ENCODE data around the gene MRRF.
"Not testable (repeated sequence)": the region's sequence is repeated elsewhere in the genome, so short reads cannot be mapped to it uniquely, and the experiment has no call there.

Gene MRRF

DNA sequence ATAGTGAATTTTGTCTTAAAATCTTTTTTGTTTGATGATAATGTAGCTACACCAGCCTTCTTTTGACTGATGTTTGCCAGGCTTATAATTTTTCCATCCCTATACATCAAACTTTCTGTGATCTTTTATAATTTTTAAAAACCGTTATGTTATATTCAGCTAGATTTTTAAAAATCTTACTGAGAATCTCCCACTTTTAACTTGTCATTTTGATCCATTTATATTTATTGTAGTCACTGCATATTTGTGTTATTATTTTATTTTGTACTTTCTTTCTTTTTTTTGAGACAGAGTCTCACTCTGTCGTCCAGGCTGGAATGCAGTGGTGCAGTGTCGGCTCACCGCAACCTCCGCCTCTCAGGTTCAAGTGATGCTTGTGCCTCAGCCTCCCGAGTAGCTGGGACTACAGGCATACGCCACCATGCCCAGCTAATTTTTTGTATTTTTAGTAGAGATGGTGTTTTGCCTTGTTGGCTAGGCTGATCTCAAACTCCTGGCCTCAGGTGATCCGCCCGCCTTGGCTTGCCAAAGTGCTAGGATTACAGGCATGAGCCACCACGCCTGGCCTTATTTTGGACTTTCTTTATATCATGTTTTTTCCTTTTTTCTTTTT is 12.7 kb downstream of the MRRF start:
- DNase-seq: no peak

DNA sequence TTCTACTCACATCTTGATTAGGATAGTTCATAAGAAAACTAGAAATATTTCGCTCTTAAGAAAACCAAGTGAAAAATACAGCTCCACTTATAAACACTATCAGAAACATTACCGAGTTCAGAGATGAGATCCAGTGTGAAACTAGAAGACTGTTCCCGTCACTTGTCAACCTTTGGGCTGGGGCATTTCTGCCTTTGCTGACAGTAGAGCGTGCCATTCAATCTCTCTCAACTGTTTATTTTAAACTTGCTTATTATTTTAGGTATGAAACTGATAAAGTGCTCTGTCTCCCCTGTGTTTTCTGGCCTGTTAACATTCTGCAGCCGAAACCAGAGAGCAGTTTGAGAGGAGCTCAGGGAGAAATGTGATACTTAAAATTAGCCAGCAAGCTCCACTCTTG is 16.7 kb downstream of the MRRF start:
- no peak for DNase-seq

DNA sequence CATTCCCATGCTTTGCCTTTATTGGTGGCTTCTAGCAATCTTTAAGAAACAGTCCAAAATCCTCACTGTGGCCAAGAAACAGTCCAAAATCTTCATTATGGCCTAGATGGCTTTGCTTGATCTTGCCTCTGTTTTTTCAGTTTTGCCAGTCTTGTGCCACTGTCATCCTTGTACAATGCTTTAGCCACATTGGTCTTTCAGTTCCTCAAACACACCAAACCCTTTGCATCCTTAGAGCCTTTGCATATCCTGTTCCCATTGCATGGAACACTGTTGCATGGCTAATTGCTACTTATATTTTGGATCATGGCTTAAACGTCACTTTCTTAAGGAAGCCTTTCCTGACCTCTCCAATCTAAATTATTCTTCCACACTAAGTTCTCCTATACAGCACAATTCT is 22.1 kb downstream of the MRRF start:
- no peak for DNase-seq

DNA sequence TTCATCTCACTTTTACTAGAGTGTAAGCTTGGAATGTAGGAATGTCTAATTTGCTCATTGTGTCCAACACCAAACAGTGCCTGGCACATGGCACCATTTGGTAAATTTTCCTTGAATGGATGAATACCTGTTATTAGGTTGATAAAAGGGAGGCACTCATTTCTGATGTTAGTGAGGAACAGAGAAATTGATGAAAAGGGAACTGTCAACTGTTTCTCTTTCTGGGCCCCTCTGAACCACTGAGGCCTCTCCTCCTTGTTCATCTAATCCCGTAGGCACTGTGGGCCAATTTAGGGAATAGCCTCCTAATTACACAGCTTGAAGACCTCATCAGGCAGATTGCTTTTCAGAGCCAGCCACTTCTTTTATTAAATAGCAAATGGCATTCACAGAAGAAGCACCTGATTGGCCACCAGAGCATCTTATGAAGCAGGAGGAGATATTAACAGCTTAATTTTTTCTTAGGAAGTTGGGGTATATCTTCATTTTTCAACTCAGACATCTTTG is 22.6 kb downstream of the MRRF start:
- no peak for DNase-seq

DNA sequence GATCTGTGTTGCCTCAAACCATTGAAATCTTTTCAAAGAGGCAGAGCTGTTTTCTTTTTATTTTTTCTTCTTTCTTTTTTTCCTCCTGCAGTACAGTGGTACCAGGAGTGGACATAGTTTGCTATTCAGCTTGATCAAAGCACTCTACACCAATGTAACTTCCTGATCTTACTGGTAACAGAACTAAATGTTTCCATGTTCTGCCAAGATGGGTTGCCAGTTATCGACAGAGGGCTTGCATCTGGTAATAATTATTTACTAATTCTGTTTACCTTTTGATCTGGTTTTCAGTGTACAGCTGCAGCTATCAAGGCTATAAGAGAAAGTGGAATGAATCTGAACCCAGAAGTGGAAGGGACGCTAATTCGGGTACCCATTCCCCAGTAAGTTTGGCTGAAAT is 26.8 kb downstream of the MRRF start:
- no peak for DNase-seq

DNA sequence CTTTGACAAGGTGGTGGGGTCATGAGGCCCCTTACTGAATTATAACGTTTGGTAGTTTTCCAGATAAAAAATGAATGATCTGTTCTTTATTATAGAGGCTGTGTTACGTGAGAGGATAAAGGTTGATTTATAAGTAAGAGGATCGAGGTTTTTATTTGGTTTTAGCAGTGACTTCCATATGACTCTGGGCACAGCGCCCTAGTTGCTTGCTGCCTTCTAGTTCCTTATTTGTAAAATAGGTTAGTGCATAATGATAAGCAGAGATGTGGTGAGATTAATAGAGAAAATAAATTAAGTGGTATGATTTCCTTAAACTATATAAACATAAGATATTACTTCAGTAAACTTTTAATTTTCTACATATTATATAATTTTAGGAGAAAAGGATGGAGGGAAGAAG is 29.8 kb downstream of the MRRF start:
- DNase-seq: no peak

DNA sequence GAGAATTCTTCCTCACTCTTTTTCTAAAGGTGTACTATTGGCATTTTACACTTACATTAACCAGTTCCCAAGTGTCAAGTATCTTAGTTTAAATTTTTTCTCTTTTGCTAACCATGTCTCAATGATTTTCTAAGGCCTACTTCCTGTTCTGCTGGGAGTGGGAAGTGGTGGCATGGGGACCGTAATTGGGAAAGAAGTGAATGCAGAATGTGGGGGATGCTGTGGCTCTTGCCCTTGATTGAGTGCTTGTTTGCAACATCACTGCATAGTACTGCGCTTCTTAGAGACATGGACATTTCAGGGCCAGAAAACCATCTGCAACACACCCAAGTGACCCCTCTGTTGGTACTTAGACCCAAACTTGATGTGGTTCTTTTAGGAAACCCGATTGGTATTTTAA is 32.8 kb downstream of the MRRF start:
- no peak for DNase-seq

DNA sequence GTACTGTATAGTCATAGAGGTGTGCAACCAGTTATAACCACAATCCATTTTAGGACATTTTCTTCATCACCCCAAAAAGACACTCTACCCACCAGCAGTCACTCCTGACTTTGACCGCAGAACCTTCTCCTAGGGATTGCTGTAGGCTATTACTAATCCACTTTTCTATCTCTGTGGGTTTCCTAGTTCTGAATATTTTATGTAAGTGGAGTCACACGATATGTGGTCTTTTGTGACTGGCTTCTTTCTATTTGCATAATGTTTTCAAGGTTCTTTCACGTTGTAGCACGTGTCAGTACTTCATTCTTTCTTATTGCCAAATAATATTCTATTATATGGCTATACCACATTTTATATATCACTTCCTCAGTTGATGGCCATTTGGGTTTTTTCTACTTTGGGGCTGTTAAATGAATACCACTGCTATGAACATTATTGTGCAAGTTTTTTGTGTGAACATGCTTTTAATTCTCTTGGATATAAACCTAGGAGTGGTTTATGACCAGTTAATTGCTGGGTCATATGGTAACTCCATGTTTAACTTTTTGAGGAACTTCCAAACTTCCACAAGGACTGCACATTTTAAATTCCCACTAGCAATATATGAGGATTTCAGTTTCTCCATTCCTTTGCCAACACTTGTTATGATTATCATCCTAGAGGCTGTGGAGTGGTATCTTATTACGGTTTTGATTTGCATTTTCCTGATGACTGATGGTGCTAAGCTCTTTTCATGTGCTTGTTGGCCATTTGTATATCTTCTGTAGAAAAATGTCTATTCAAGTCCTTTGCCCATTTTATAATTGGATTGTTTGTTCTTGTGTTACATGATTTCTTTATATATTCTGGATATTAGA is 37.8 kb downstream of the MRRF start:
- no peak for DNase-seq

DNA sequence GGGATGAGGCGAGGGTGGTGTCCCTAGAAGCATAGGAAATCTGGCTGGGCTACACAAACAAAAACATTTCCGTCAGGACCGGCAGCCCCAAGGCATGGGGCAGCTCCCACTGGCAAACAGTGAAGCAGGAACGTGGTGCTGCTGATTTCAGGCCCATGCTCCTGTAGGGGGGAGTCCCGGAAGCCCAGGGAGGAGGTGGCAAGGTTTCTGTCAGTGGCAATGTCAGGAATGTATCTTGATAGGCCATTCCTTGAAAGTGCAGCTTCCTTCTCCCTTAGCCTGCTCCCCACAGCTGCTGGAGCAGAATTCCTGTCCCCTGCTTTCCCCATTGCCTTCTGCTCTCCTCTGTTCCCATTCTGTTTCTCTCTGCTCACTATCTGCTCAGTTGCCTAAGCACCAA is 42.4 kb downstream of the MRRF start:
- no peak for DNase-seq

DNA sequence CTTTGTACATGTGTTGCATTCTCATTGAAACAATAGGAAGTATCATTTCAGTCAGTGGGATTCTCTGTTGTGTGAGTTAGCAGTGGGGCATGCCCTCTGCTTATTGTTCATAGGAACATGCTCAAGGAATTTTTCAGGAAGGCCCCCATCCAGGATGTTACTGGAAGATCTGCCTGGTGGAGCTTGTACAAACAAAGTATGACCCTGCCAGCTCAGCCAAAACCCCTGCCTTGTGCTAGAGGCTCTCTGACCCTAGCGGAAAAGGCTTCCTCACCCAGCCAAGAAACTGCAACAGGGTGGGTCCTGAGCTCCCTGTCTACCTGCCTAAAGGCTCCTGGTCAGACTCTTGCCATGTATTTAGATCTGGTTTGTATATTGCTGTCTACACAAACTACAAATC is 43.2 kb downstream of the MRRF start:
- no peak for DNase-seq

DNA sequence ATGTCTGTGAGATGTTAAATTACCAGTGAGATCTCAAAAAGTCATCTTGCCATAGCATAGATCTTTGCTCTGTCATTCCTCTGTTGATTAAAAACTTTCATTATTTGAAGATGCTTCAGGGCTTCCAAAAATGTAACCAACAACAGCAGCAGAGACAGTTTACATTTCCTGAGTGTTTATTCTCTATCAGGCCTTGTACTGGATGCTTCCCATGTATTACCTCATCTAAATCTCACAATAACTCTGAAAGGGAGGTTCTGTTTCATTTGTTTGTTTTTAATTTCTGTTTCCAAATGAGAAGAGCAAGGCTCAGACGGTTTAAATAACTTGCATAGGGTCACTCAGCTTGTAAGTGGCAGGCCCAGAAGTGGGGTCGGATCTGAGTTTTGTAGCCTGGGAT is 45.2 kb downstream of the MRRF start:
- no peak for DNase-seq

DNA sequence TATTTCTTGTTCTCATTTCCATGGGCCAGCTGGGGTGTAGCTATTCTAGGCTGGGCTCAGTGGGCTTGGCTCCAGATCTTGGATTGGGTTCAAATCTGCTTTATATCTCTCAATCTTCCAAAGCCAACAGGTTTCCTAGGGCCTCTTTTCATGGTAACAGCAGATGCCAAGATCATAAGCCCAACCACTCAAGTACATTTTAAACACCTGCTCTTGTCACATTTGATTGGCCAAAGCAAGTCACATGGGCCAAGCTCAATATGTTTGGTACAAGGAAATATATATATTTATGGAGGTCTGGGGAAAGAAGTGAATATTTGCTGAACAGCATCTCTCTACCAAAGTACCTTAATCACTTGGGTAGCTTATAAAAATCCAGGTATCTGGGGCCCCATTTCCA is 49.5 kb downstream of the MRRF start:
- no peak for DNase-seq

DNA sequence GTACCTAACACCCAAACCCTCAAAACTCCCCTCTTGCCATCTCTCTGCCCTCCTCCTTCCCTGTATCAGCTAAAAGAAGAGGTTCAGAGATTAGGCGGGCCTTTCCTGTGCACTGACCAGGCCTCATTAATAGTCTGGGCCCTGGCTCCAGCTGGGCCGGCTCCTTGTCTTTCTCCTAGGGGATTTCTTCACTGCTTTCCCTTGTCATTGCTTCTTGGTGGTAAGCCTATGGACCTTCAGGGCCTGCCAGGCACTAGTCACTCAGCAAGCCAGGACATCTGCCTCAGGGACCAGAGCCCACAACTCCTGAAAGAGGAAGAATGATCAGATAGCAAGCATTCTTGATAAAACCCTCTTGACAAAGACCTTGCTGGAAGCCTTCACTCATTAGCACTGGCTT is 50.9 kb downstream of the MRRF start:
- no peak for DNase-seq

DNA sequence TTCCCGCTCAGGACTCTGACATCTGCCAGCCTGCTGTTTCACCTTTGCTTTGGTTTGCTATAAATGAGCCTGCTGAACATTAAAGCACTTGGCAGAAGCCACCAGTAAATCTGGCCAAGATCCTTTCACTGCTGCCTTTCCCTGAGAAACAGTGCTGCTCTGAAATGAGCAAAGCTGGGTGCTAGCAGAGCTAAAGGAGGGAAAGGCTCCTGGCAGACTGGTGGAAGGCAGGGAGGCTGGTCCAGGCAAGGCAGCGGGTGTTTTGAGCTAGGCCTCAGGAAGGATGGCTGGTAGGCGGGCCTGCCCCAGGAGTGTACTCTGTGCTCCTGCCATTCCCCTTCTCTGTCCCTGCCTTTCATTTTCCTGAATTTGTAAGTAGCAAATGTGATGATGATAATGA is 53.6 kb downstream of the MRRF start:
- DNase-seq: no peak

DNA sequence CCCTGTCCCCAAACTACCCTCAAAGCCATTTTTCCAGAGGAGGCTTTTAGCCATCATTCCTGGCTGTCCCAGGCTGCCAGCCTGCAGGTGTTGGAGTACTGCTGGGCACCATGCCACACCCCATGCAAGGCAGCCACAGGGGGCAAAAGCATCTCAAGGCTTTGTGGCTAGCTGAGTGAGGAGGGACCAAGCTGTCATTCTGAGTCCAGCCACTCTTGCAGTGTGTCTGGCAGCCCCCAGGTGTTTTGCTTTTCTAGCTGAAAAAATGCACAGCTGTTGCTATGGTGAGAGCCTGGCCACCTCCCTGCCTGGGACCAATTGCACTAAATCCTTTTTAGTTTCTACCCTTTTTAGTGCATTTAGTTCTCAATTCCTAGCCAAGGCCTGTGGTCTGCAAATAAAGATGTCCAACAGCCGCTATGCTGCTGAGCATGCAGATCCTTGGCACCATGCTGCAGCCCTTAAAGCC is 55.8 kb downstream of the MRRF start:
- DNase-seq: no peak

DNA sequence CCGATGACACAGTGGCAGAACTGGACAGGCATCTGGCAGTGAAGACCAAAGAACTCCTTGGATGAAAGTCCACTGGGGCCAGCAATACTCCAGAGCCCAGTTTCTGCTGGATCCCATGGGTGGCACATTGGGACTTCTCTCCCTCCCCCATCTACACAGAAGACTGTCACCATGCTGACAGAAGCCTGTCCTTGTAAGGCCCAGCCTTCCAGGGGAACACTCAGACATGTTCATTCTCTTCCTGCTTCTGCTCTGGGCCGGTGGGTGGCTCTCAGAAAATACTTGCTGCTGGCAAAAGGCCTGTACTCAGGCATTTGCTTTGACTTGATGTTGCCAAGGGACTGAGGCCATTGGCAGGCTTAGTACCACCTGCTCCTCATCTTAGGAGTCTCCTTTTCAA is 57.9 kb downstream of the MRRF start:
- no peak for DNase-seq

DNA sequence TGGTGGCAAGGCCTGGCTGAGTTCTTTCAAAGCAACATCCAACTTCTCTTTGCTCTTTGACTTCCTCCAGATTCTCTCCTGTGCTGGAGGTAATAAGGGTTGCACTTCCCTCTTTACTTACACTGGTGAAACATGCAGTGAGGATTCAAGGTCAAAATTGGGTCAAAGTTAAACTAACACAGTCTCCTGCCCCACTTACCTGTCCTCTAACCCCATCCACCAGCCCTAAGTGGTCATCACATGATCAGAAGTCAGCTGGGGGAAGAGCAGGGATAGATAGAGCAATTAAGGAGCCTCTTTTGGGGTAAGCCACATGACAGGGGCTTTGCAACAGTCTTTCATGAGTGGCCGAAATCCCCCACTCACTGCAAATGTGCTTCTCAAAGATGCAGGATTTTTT is 60.0 kb downstream of the MRRF start:
- DNase-seq: not testable (repeated sequence)

DNA sequence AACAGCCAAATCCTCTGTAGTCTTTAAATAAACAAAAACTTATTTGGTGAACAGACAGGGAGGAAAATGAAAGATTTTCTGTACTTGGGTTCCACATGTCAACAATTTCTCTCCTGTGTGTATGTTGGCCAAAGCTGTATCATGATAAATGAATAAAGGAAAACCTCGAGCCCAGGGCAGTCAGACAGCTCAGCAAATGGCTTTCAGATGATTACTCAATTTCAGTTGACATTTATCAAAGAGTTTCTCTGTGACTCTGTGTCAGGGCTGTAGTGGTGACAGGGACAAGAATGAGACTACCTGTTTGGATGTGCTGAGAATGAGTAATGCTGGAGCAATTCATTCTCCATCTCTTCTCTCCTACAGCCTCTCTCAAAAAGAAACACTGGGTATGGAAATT is 60.4 kb downstream of the MRRF start:
- DNase-seq: no peak

DNA sequence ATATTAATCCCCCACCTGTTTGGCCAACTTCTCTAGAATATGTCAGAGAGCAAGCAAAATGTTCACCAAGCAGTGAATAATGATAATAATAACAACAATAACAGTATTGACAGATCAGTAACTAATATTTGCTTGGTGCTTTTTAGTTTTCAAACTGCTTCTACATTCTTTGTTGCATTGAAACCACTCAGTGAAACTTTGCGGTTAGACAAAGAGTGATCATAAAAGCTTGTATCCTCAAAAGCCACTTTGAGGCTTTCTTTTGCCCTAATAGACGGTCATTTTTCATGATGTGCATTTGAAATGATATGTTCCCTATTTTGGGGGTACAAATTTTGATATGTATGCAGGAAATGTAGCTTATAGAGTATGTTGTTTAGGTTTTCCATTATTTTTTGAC is 62.5 kb downstream of the MRRF start:
- no peak for DNase-seq

DNA sequence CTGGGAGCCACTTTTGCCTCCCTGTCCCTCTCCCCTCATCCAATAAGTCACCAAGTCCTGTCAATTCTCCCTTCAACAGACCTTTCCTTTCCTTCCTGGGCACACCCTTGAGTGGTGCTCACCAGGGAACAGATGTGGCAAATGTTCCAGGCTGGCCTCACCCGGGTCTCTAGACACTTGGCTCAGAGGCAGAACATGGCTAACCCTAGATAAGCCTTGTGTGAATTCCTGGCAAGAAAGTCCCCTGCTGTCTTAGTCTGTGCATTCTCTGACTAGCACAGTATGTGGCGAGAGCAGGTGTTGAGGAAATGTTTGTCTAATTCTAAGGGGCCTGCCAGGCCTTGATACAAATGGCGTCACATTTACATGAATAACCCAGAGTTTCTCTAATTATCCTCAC is 64.9 kb downstream of the MRRF start:
- no peak for DNase-seq

DNA sequence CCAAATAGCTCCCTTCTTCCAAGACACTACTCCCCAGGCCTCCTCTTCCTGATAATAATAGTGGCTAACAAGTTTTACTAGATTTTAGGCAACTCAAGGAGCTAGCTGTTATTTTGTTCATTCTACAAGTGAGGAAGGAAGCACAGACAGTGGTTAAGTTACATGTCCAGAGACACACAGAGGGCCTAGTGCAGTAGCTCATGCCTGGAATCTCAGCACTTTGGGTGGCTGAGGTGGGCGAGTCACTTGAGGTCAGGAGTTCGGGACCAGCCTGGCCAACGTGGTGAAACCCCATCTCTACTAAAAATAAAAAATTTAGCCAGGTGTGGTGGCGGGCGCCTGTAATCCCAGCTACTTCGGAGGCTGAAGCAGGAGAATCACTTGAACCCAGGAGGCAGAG is 65.8 kb downstream of the MRRF start:
- not testable (repeated sequence) for DNase-seq

DNA sequence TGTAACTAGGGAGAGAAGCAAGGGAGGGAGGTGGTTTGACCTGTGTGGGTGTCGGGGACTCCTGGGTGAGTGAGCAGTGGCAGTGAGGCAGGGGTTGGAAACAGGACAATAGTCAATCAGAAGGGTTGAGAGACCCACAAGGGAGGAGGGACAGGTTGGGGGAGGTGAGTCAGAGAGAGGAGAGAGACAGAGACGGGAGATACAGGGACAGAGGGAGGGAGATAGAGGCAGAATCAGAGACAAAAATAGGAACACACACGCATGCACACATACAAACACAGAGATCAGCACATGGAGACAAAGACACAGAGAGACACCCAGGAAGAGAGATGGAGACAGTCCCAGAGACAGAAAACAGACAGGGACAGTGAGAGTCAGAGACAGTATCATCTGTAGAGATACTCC is 66.8 kb downstream of the MRRF start:
- DNase-seq: no peak

DNA sequence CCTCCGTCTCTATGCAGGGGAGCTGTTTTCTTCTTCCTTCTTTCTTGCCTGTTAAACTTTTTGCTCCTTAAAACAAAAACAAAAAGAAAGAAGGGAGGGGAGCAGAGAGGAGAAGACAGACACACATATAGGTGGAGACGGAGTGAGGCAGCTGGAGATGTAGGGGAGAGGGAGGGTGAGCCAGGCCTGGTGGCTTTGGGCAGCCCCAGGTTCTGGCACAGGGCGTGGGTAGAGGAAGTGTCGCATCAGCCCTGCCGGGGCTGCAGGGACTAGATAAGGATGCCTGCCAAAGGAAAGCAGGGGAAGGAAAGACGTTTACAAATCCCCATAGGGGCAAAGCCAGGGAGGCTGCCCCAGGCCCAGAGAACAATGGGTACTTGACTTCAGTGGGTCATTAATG is 67.4 kb downstream of the MRRF start:
- no peak for DNase-seq

DNA sequence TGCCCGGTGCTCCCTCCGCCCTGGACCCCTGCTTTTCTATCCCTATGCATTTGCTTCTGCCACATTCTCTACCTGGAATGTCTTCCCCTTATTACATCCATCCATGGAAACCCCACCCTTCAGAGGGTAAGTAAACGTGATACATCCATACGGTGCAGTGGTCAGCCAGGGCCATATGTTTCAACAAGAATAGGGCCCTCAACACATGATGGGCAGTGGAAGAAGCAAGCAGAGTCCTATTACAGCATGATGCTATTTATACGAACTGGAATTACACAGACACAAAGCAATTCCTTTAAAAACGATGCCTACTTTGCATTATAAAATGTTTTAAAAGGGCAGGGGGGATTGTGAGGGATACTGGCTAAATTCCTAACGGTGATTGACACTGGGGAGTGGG is 68.0 kb downstream of the MRRF start:
- no peak for DNase-seq
